H1 (cell line): ENCODE data around the gene SCAMP2. TPM values are rescaled to one million over a fixed set of nuclear protein-coding genes. Genes with fewer than 3 reads are reported as not detected.
A peak's percentile ranks its signal among the peaks of the same experiment; 100 is the strongest.

Source experiments
- CTCF ChIA-PET: fragments of 300-600 bp; sonication (Branson Sonifier 250); formaldehyde crosslinking; loops from one replicate; lab custom pipeline; 2021; ENCODE audit not compliant: partially characterized antibody; lab: Charles Lee
- POLR2A ChIA-PET: fragments of 300-600 bp; sonication (Branson Sonifier 250); formaldehyde crosslinking; loops from one replicate; lab custom pipeline; 2021; ENCODE audit warnings: inconsistent platforms; ENCODE audit not compliant: partially characterized antibody; lab: Charles Lee
- DNase-seq, 2 experiments: peaks; one replicate each; pipeline versions ENCODE4 v3.0.0 to v3.0.0-alpha.2; 2010 to 2022; ENCODE audit warnings: low spot score in 2 of 2, low read depth in 1 of 2, mixed read lengths in 1 of 2
- FAIRE-seq: peaks from 2 replicates; lab custom pipeline; 2011; peaks lifted over from hg19 to GRCh38; lab: Jason Lieb, UNC
- H2AFZ ChIP-seq: 2 replicates; pipeline ENCODE4 v1.8.1; 2012; ENCODE audit warnings: low read length, inconsistent platforms
- H2AK5ac ChIP-seq: 2 replicates; pipeline ENCODE4 v1.6.1; 2013; ENCODE audit warnings: low read depth, low read length
- H2BK120ac ChIP-seq: replicated peaks from 2 replicates; pipeline ENCODE3; 2013; ENCODE audit warnings: low read depth, low read length, inconsistent platforms
- H2BK12ac ChIP-seq: 2 replicates; pipeline ENCODE4 v1.6.1; 2013; ENCODE audit warnings: low read depth, low read length
- H2BK15ac ChIP-seq: 2 replicates; pipeline ENCODE4 v1.6.1; 2013; ENCODE audit warnings: low read length
- H2BK20ac ChIP-seq: 2 replicates; pipeline ENCODE4 v1.6.1; 2013; ENCODE audit warnings: low read length
- H2BK5ac ChIP-seq: 2 replicates; pipeline ENCODE4 v1.6.1; 2013; ENCODE audit warnings: low read depth, low read length
- H3K14ac ChIP-seq: 2 replicates; pipeline ENCODE4 v1.6.1; 2013; ENCODE audit warnings: inconsistent platforms; ENCODE audit not compliant: insufficient read length
- H3K18ac ChIP-seq: 2 replicates; pipeline ENCODE4 v1.6.1; 2013; ENCODE audit warnings: low read length; ENCODE audit errors: extremely low read depth
- H3K23ac ChIP-seq: 2 replicates; pipeline ENCODE4 v1.6.1; 2013; ENCODE audit warnings: inconsistent platforms; ENCODE audit not compliant: insufficient read length
- H3K23me2 ChIP-seq: 2 replicates; pipeline ENCODE4 v1.6.1; 2013; ENCODE audit warnings: low read depth, low read length
- H3K27ac ChIP-seq: 2 replicates; pipeline ENCODE4 v1.6.1; 2011; ENCODE audit warnings: low read depth, low read length, inconsistent platforms
- H3K27me3 ChIP-seq, 4 experiments: replicated peaks in 1 of 4; 1 replicate in 1 of 4; 2 replicates in 3 of 4; pipeline versions ENCODE4 v1.6.1 to v1.8.1; 2011 to 2013; ENCODE audit warnings: low read length in 3 of 4, mild to moderate bottlenecking in 3 of 4, inconsistent platforms in 2 of 4, mixed read lengths in 2 of 4, moderate library complexity in 1 of 4; ENCODE audit not compliant: control insufficient read depth in 3 of 4, insufficient read depth in 3 of 4; ENCODE audit errors: extremely low read depth in 1 of 4
- H3K36me3 ChIP-seq, 4 experiments: 2 replicates each; pipeline versions ENCODE4 v1.6.1 to v1.8.1; 2011 to 2013; ENCODE audit warnings: mild to moderate bottlenecking in 4 of 4, low read length in 3 of 4, moderate library complexity in 2 of 4, control low read depth in 1 of 4, inconsistent platforms in 1 of 4; ENCODE audit not compliant: insufficient read depth in 4 of 4, control insufficient read depth in 2 of 4
- H3K4ac ChIP-seq: replicated peaks from 2 replicates; pipeline ENCODE3; 2013; ENCODE audit warnings: low read length, low read depth, mixed read lengths, inconsistent platforms; ENCODE audit not compliant: insufficient read length
- H3K4me1 ChIP-seq, 4 experiments: replicated peaks in 1 of 4; 1 replicate in 1 of 4; 2 replicates in 3 of 4; pipeline versions ENCODE4 v1.6.1 to v1.8.1; 2011 to 2013; ENCODE audit warnings: low read length in 3 of 4, inconsistent platforms in 2 of 4, mixed read lengths in 1 of 4; ENCODE audit not compliant: insufficient read depth in 4 of 4, control insufficient read depth in 3 of 4
- H3K4me2 ChIP-seq, 2 experiments: 2 replicates each; pipeline versions ENCODE4 v1.6.1 to v1.8.1; 2011 to 2013; ENCODE audit warnings: low read depth in 2 of 2, low read length in 2 of 2, control low read depth in 1 of 2, inconsistent platforms in 1 of 2, mild to moderate bottlenecking in 1 of 2; ENCODE audit not compliant: insufficient read depth in 1 of 2
- H3K4me3 ChIP-seq, 4 experiments: fragments of 200-600, 300-600 bp in 1 of 4; sonication (generic), shearing (Covaris generic), sonication (Bioruptor Twin) in 1 of 4; 2 replicates each; pipeline versions ENCODE4 v1.5.1 to v1.8.1; 2011 to 2016; ENCODE audit warnings: low read length in 4 of 4, low read depth in 3 of 4, control low read depth in 2 of 4, inconsistent platforms in 2 of 4, mild to moderate bottlenecking in 2 of 4, mixed read lengths in 1 of 4, moderate library complexity in 1 of 4; ENCODE audit not compliant: insufficient read depth in 2 of 4; ENCODE audit errors: extremely low read depth in 1 of 4
- H3K56ac ChIP-seq: replicated peaks from 2 replicates; pipeline ENCODE3; 2013; ENCODE audit warnings: low read depth, mild to moderate bottlenecking, mixed read lengths, low read length, inconsistent platforms; ENCODE audit not compliant: insufficient read length
- H3K79me1 ChIP-seq: 2 replicates; pipeline ENCODE4 v1.6.1; 2013; ENCODE audit warnings: low read depth, low read length, control low read depth
- H3K79me2 ChIP-seq, 2 experiments: 2 replicates each; pipeline versions ENCODE4 v1.6.1 to v1.8.1; 2012 to 2013; ENCODE audit warnings: low read length in 2 of 2, mild to moderate bottlenecking in 2 of 2, inconsistent platforms in 1 of 2; ENCODE audit not compliant: insufficient read depth in 2 of 2, control insufficient read depth in 1 of 2
- H3K9ac ChIP-seq, 4 experiments: replicated peaks in 1 of 4; 1 replicate in 1 of 4; 2 replicates in 3 of 4; pipeline versions ENCODE4 v1.6.1 to v1.8.1; 2011 to 2013; ENCODE audit warnings: low read depth in 3 of 4, low read length in 3 of 4, control low read depth in 2 of 4, mild to moderate bottlenecking in 2 of 4, moderate library complexity in 2 of 4, inconsistent platforms in 1 of 4; ENCODE audit errors: extremely low read depth in 1 of 4
- H3K9me3 ChIP-seq, 2 experiments: 2 replicates each; pipeline versions ENCODE4 v1.6.1 to v1.8.1; 2012 to 2013; ENCODE audit warnings: mild to moderate bottlenecking in 2 of 2, moderate library complexity in 2 of 2, control low read depth in 1 of 2, inconsistent platforms in 1 of 2, low read depth in 1 of 2, low read length in 1 of 2, mixed read lengths in 1 of 2; ENCODE audit not compliant: insufficient read depth in 2 of 2
- H4K20me1 ChIP-seq, 2 experiments: replicated peaks in 1 of 2; 2 replicates each; pipeline versions ENCODE3 to v1.8.1; 2011 to 2013; ENCODE audit warnings: inconsistent platforms in 2 of 2, low read length in 2 of 2, mild to moderate bottlenecking in 1 of 2; ENCODE audit not compliant: insufficient read depth in 2 of 2, control insufficient read depth in 1 of 2
- H4K5ac ChIP-seq: 2 replicates; pipeline ENCODE4 v1.6.1; 2013; ENCODE audit warnings: low read length, low read depth, mixed read lengths, inconsistent platforms; ENCODE audit not compliant: insufficient read length
- H4K8ac ChIP-seq: 2 replicates; pipeline ENCODE4 v1.8.0; 2013; ENCODE audit warnings: mild to moderate bottlenecking, moderate library complexity, low read length, inconsistent platforms; ENCODE audit not compliant: insufficient read depth; ENCODE audit errors: extremely low read depth
- H4K91ac ChIP-seq: replicated peaks from 2 replicates; pipeline ENCODE3; 2013; ENCODE audit warnings: low read length, mixed read lengths, inconsistent platforms; ENCODE audit not compliant: insufficient read length
- CTCF ChIP-seq, 3 experiments: IDR thresholded peaks; 1 replicate in 2 of 3; 2 replicates in 1 of 3; pipeline versions ENCODE4 v1.5.1 to v1.6.1; 2011; ENCODE audit warnings: low read length in 3 of 3, mild to moderate bottlenecking in 3 of 3, inconsistent platforms in 2 of 3, low read depth in 1 of 3, moderate library complexity in 1 of 3; ENCODE audit not compliant: insufficient read depth in 1 of 3; ENCODE audit errors: control extremely low read depth in 1 of 3
- POU5F1 ChIP-seq: IDR thresholded peaks from 2 replicates; pipeline ENCODE4 v1.6.1; 2011; ENCODE audit warnings: low read depth, mild to moderate bottlenecking, low read length, moderate library complexity
- WGBS, 2 experiments: shearing (Covaris generic) in 1 of 2; methylation state at CpG; one replicate each; pipeline versions ENCODE4 v1.1.6 to v1.1.7; 2013 to 2015; ENCODE audit warnings: low lambda C conversion rate in 2 of 2, mixed read lengths in 2 of 2, inconsistent platforms in 1 of 2, low coverage in 1 of 2, missing lambda C conversion rate in 1 of 2; ENCODE audit not compliant: insufficient replicate concordance in 2 of 2, insufficient coverage in 1 of 2, insufficient read length in 1 of 2; ENCODE audit errors: extremely low coverage in 1 of 2, missing lambda C conversion rate in 1 of 2; 5-methylcytosine and 5-hydroxymethylcytosine counted together
- polyA plus RNA-seq, 7 experiments: library from polyadenylated mRNA; depleted of rRNA in 3 of 7; stranded (reverse) in 5 of 7; unstranded in 2 of 7; fragments of >200 nt in 5 of 7; fragments of 200-250 nt in 2 of 7; gene quantifications; 1 replicate in 5 of 7; 2 replicates in 1 of 7; 4 replicates in 1 of 7; pipeline versions ENCODE4 v1.2.1 to v1.2.3, GENCODE V29; 2011 to 2013; ENCODE audit warnings: missing spikeins in 2 of 7, mixed read lengths in 2 of 7
- total RNA-seq: library from RNA; stranded (reverse); fragmentation: NEBNext Ultra II Directional; extraction: Animal tissue kit (Norgen Biotek cat#: 25700); gene quantifications from 2 replicates; pipeline ENCODE4 v1.2.1, GENCODE V29; 2021

The SCAMP2 gene
- total and polyA plus RNA-seq, 2 of the 8 experiments (the other 6 are each of a cell fraction or from before 2014, with no cell fraction given), result 41.7 to 131 TPM

GRCh38 chr15:74837482-74838136 is 35.6 kb downstream of the SCAMP2 start:
- Histone ChIP-seq H3K4me1 (peaks cover 0 to 9% (median 5%) of the 10 kb centered on the region in 4 experiments; a peak in 6 of 7 replicates), H3K23me2 (peaks cover under 1% of the 10 kb centered on the region; the same call in 1 of the 2 replicates), H3K79me2 (no peaks in the 10 kb centered on the region), H3K79me1 (0 out of 2 replicates have a peak, but pooled peaks cover 2% of the 10 kb centered on the region), H2AK5ac (no peak overlapping the region), H3K9ac (no peak overlapping the region; a peak in 1 of 7 replicates), H2BK20ac (no peak overlapping the region), H3K18ac (no peak overlapping the region), H3K27ac (no peak overlapping the region), H4K5ac (no peak overlapping the region), H2BK120ac (no peak overlapping the region), H3K27me3 (no peaks in the 10 kb centered on the region), H4K91ac (no peak overlapping the region), H3K14ac (no peak overlapping the region), H4K8ac (no peak overlapping the region), H3K23ac (no peak overlapping the region), H3K36me3 (peaks cover 0 to 5% (median 2%) of the 10 kb centered on the region in 4 experiments; a peak in 3 of 8 replicates), H2BK15ac (no peak overlapping the region), H4K20me1 (peaks cover 2% of the 10 kb centered on the region in 2 experiments), H2BK12ac (no peak overlapping the region), H3K4me2 (no peak overlapping the region), H3K9me3 (no peaks in the 10 kb centered on the region), H3K56ac (no peak overlapping the region), H3K4ac (no peak overlapping the region), H2AFZ (no peak overlapping the region), H3K4me3 (no peak overlapping the region), H2BK5ac (no peak overlapping the region)
- WGBS, 2 experiments, result 89% methylated on average over 7 of the region's 15 CpGs; no CpG with 5 or more reads in 1 of the 2 experiments
- FAIRE-seq (no peak), DNase-seq (no peak)
- CTCF ChIA-PET, result interaction anchor here (0.6 to 6.6 kb wide), 20 partner anchors 9 to 216 kb away, joined by 3 to 52 read pairs (median 4); partner anchors contain the start of gene CPLX3
- TF ChIP-seq CTCF (IDR thresholded peaks at IDR 0.05; ENCODE audit: control extremely low read depth in 1 of 3, insufficient read depth in 1 of 3, low read depth in 1 of 3, low read length in 3 of 3), result peak in 1 of 3 experiments; percentile 14; a peak in 2 of 4 replicates
- TF ChIP-seq POU5F1, result no peak
- POLR2A ChIA-PET, result interaction anchor here (0.8 to 0.9 kb wide), 2 partner anchors 11 to 15 kb away, joined by 3 read pairs; no protein-coding TSS in a partner anchor
